Thymus (tissue), 11 donors: ENCODE results near the gene PCBD1. TPM values are rescaled to one million over a fixed set of nuclear protein-coding genes. Genes with fewer than 3 reads are reported as not detected.
A peak's percentile ranks its signal among the peaks of the same experiment; 100 is the strongest.
"Not testable (repeated sequence)": the region's sequence is repeated elsewhere in the genome, so short reads cannot be mapped to it uniquely, and the experiment has no call there.

Source experiments
- DNase-seq, 9 donors: peaks; one replicate each; pipeline ENCODE4 v3.0.0-alpha.2; 2013; ENCODE audit warnings: low spot score in 9 of 9, low read depth in 6 of 9, missing footprints in 1 of 9
- H3K27ac ChIP-seq, 2 donors: one replicate each; pipeline ENCODE4 v1.5.1; 2013; ENCODE audit warnings: control low read depth in 1 of 2, low read depth in 1 of 2, low read length in 1 of 2, mild to moderate bottlenecking in 1 of 2, moderate library complexity in 1 of 2
- H3K27me3 ChIP-seq, 2 donors: one replicate each; pipeline ENCODE4 v1.5.1; 2013; ENCODE audit warnings: low read length in 1 of 2; ENCODE audit not compliant: control insufficient read depth in 2 of 2, insufficient read depth in 1 of 2
- H3K36me3 ChIP-seq, 2 donors: one replicate each; pipeline ENCODE4 v1.5.1; 2013; ENCODE audit warnings: low read length in 1 of 2, mild to moderate bottlenecking in 1 of 2, moderate library complexity in 1 of 2; ENCODE audit not compliant: control insufficient read depth in 2 of 2, insufficient read depth in 2 of 2
- H3K4me1 ChIP-seq, 2 donors: one replicate each; pipeline ENCODE4 v1.5.1; 2013; ENCODE audit warnings: low read length in 2 of 2; ENCODE audit not compliant: control insufficient read depth in 2 of 2, insufficient read depth in 2 of 2
- H3K4me3 ChIP-seq, 2 donors: one replicate each; pipeline ENCODE4 v1.5.1; 2013; ENCODE audit warnings: low read length in 2 of 2, control low read depth in 1 of 2, mild to moderate bottlenecking in 1 of 2
- H3K9me3 ChIP-seq, 2 donors: one replicate each; pipeline ENCODE4 v1.5.1; 2013; ENCODE audit warnings: low read length in 1 of 2, mild to moderate bottlenecking in 1 of 2; ENCODE audit not compliant: control insufficient read depth in 2 of 2, insufficient read depth in 1 of 2
- WGBS: extraction: QIAGEN DNeasy Blood & Tissue Kit; methylation state at CpG from one replicate; pipeline ENCODE4 v1.1.7; 2013; 5-methylcytosine and 5-hydroxymethylcytosine counted together
- polyA plus RNA-seq: library from polyadenylated mRNA; stranded (reverse); fragments of 200-250 nt; gene quantifications from one replicate; pipeline ENCODE4 v1.2.3, GENCODE V29; 2013
- total RNA-seq: library from RNA; stranded (reverse); fragments of 120-200 nt; gene quantifications from one replicate; pipeline ENCODE4 v1.2.4, GENCODE V29; 2013
- donor health status: healthy.

PCBD1 gene
- total and polyA plus RNA-seq, 2 donors, result 22.0 to 59.0 TPM

- peaks cover 0 to 4% of the 10 kb centered on the region in 2 donors for H3K27me3 ChIP-seq
- no peaks in the 10 kb centered on the region for H3K36me3 ChIP-seq
- H3K4me1 ChIP-seq, result peaks cover 6 to 18% of the 10 kb centered on the region in 2 donors
- H3K9me3 ChIP-seq, result no peaks in the 10 kb centered on the region
- 68% methylated on average over 4 of the region's 4 CpGs for WGBS
- no peak overlapping the region for H3K4me3 ChIP-seq
- H3K27ac ChIP-seq, result no peak overlapping the region
- no peak for DNase-seq
Measured at GRCh38 chr10:70920519-70920918, 32.2 kb upstream of the PCBD1 start.

- DNase-seq, result not testable (repeated sequence)
Measured at GRCh38 chr10:70919906-70920305, 31.5 kb upstream of the PCBD1 start.

GRCh38 chr10:70918851-70919530 is 30.6 kb upstream of the PCBD1 start:
- Histone ChIP-seq H3K4me1 (peaks cover 6 to 17% of the 10 kb centered on the region in 2 donors), H3K27me3 (peaks cover 0 to 2% of the 10 kb centered on the region in 2 donors), H3K27ac (no peak overlapping the region), H3K9me3 (no peaks in the 10 kb centered on the region), H3K36me3 (no peaks in the 10 kb centered on the region), H3K4me3 (no peak overlapping the region)
- peak in 8 of 9 donors; percentile 30 to 78 (median 46) for DNase-seq
- 50% methylated on average over 22 of the region's 22 CpGs for WGBS

More at GRCh38 chr10:70919906-70920305, 31.5 kb upstream of the PCBD1 start:
- H3K4me1 ChIP-seq, result peaks cover 6 to 17% of the 10 kb centered on the region in 2 donors
- not testable (repeated sequence) for H3K9me3 ChIP-seq, H3K4me3 ChIP-seq, H3K27ac ChIP-seq, H3K27me3 ChIP-seq, H3K36me3 ChIP-seq
- WGBS, result 95% methylated on average over 10 of the region's 10 CpGs

GRCh38 chr10:70917635-70918034 is 29.3 kb upstream of the PCBD1 start:
- no peak overlapping the region for H3K4me3 ChIP-seq
- peaks cover 6 to 17% of the 10 kb centered on the region in 2 donors for H3K4me1 ChIP-seq
- H3K36me3 ChIP-seq, result no peaks in the 10 kb centered on the region
- WGBS, result 95% methylated on average over 10 of the region's 10 CpGs
- peaks cover 0 to 2% of the 10 kb centered on the region in 2 donors for H3K27me3 ChIP-seq
- H3K9me3 ChIP-seq, result no peaks in the 10 kb centered on the region
- no peak for DNase-seq
- H3K27ac ChIP-seq, result no peak overlapping the region

- Histone ChIP-seq H3K36me3 (no peaks in the 10 kb centered on the region), H3K4me1 (peaks cover 6 to 17% of the 10 kb centered on the region in 2 donors), H3K27ac (no peak overlapping the region), H3K4me3 (no peak overlapping the region), H3K9me3 (no peaks in the 10 kb centered on the region), H3K27me3 (peaks cover 0 to 2% of the 10 kb centered on the region in 2 donors)
- DNase-seq, result no peak
- WGBS, result 93% methylated on average over 5 of the region's 5 CpGs
Measured at GRCh38 chr10:70917226-70917625, 28.9 kb upstream of the PCBD1 start.

GRCh38 chr10:70916241-70916640 is 27.9 kb upstream of the PCBD1 start:
- WGBS, result 97% methylated on average over 6 of the region's 6 CpGs
- DNase-seq, result no peak

GRCh38 chr10:70915806-70916205 is 27.4 kb upstream of the PCBD1 start:
- Histone ChIP-seq H3K27ac (no peak overlapping the region), H3K4me3 (no peak overlapping the region), H3K36me3 (no peaks in the 10 kb centered on the region), H3K27me3 (peaks cover 0 to 2% of the 10 kb centered on the region in 2 donors), H3K4me1 (peaks cover 6 to 17% of the 10 kb centered on the region in 2 donors), H3K9me3 (no peaks in the 10 kb centered on the region)
- WGBS, result 98% methylated on average over 9 of the region's 9 CpGs
- no peak for DNase-seq

More at GRCh38 chr10:70916241-70916640, 27.9 kb upstream of the PCBD1 start:
- H3K27ac ChIP-seq, result no peak overlapping the region
- H3K27me3 ChIP-seq, result peaks cover 0 to 2% of the 10 kb centered on the region in 2 donors
- no peak overlapping the region for H3K4me3 ChIP-seq
- no peaks in the 10 kb centered on the region for H3K36me3 ChIP-seq
- peaks cover 6 to 17% of the 10 kb centered on the region in 2 donors for H3K4me1 ChIP-seq
- H3K9me3 ChIP-seq, result no peaks in the 10 kb centered on the region

- Histone ChIP-seq H3K27ac (no peak overlapping the region), H3K4me3 (no peak overlapping the region), H3K4me1 (peaks cover 6 to 12% of the 10 kb centered on the region in 2 donors), H3K36me3 (no peaks in the 10 kb centered on the region), H3K9me3 (no peaks in the 10 kb centered on the region), H3K27me3 (peaks cover 0 to 2% of the 10 kb centered on the region in 2 donors)
- no peak for DNase-seq
- WGBS, result 97% methylated on average over 5 of the region's 5 CpGs
Measured at GRCh38 chr10:70915206-70915605, 26.8 kb upstream of the PCBD1 start.

- Histone ChIP-seq H3K9me3 (no peaks in the 10 kb centered on the region), H3K27ac (no peak overlapping the region), H3K4me1 (peaks cover 5 to 7% of the 10 kb centered on the region in 2 donors), H3K36me3 (no peaks in the 10 kb centered on the region), H3K27me3 (peaks cover 0 to 2% of the 10 kb centered on the region in 2 donors), H3K4me3 (no peak overlapping the region)
- 86% methylated on average over 10 of the region's 10 CpGs for WGBS
- DNase-seq, result no peak
Measured at GRCh38 chr10:70914316-70914864, 26.0 kb upstream of the PCBD1 start.
